IPS DF 6.9 (cell line): ENCODE data around the gene NCDN.

Experiments used
- DNase-seq: peaks from one replicate; pipeline ENCODE4 v3.0.0-alpha.2; 2013; ENCODE audit warnings: low read depth, low spot score
- H3K27ac ChIP-seq: one replicate; pipeline ENCODE4 v1.5.1; 2013; ENCODE audit warnings: low read length, control low read depth
- H3K27me3 ChIP-seq: 2 replicates; pipeline ENCODE4 v1.6.1; 2013; ENCODE audit warnings: mild to moderate bottlenecking, low read length; ENCODE audit not compliant: control insufficient read depth, insufficient read depth
- H3K36me3 ChIP-seq: 2 replicates; pipeline ENCODE4 v1.6.1; 2013; ENCODE audit warnings: low read length; ENCODE audit not compliant: control insufficient read depth, insufficient read depth
- H3K4me1 ChIP-seq: 2 replicates; pipeline ENCODE4 v1.6.1; 2013; ENCODE audit warnings: low read length; ENCODE audit not compliant: control insufficient read depth, insufficient read depth
- H3K4me3 ChIP-seq: 2 replicates; pipeline ENCODE4 v1.5.1; 2013; ENCODE audit warnings: mild to moderate bottlenecking, low read length
- H3K9me3 ChIP-seq: 2 replicates; pipeline ENCODE4 v1.6.1; 2013; ENCODE audit warnings: low read length, inconsistent platforms; ENCODE audit not compliant: control insufficient read depth, insufficient read depth
- WGBS: extraction: QIAGEN DNeasy Blood & Tissue Kit; methylation state at CpG from one replicate; pipeline ENCODE4 v1.1.7; 2013; ENCODE audit warnings: mixed read lengths, missing lambda C conversion rate; ENCODE audit not compliant: insufficient read length, insufficient coverage; 5-methylcytosine and 5-hydroxymethylcytosine counted together

NCDN gene

DNA sequence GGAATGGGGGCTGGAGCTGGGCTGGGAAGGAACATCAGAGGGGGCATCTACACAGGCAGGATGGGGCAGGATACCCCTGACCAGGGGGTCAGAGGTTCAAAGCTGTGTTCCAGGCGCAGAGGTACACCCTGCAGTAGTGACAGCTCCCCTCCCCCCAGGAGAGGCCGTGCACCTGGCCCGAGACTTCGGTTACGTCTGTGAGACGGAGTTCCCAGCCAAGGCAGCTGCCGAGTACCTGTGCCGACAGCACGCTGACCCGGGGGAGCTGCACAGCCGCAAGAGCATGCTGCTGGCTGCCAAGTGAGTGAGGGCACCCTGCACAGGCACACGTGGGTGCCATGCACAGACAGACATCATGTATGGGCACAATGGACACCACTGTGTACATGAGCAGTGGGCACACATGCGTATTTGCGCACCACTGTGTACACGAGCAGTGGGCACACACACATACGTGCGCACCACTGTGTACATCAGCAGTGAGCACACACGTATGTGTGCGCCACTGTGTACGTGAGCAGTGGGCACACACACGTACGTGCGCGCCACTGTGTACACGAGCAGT, 33.0 kb downstream of the NCDN start:
- WGBS, result no CpG with 5 or more reads among the region's 25 CpGs
- Histone ChIP-seq H3K4me1 (no peaks in the 10 kb centered on the region), H3K27ac (no peak overlapping the region), H3K9me3 (no peaks in the 10 kb centered on the region), H3K4me3 (no peak overlapping the region), H3K36me3 (no peaks in the 10 kb centered on the region), H3K27me3 (no peaks in the 10 kb centered on the region)
- DNase-seq, result no peak

DNA sequence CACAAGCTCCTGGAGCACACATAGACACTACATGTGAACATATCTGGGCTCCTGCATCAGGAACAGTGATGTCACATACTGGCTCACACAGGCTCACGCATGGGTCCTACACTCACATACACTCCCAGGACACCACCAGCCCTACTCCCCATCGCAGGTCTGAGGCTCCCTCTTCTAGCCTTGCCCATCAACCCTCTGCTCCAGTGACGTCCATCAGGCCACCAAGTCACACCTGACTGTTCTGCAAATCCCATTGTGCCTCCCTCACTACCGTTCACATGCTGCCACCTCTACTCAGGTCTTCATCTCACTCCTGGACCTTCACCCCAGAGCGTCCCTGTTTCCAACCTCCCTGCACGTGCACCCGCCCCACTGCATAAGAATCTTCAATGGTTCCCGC, 33.6 kb downstream of the NCDN start:
- Histone ChIP-seq H3K27me3 (no peaks in the 10 kb centered on the region), H3K27ac (no peak overlapping the region), H3K36me3 (no peaks in the 10 kb centered on the region), H3K4me1 (no peaks in the 10 kb centered on the region), H3K9me3 (no peaks in the 10 kb centered on the region), H3K4me3 (no peak overlapping the region)
- no CpG with 5 or more reads among the region's 8 CpGs for WGBS
- DNase-seq, result no peak

GRCh38 chr1:35592991-35593769, 35.6 kb downstream of the NCDN start:
- no peaks in the 10 kb centered on the region for H3K9me3 ChIP-seq
- no peak for DNase-seq
- no peaks in the 10 kb centered on the region for H3K4me1 ChIP-seq
- no CpG with 5 or more reads among the region's 8 CpGs for WGBS
- no peaks in the 10 kb centered on the region for H3K36me3 ChIP-seq
- H3K4me3 ChIP-seq, result no peak overlapping the region
- H3K27me3 ChIP-seq, result no peaks in the 10 kb centered on the region
- no peak overlapping the region for H3K27ac ChIP-seq

DNA sequence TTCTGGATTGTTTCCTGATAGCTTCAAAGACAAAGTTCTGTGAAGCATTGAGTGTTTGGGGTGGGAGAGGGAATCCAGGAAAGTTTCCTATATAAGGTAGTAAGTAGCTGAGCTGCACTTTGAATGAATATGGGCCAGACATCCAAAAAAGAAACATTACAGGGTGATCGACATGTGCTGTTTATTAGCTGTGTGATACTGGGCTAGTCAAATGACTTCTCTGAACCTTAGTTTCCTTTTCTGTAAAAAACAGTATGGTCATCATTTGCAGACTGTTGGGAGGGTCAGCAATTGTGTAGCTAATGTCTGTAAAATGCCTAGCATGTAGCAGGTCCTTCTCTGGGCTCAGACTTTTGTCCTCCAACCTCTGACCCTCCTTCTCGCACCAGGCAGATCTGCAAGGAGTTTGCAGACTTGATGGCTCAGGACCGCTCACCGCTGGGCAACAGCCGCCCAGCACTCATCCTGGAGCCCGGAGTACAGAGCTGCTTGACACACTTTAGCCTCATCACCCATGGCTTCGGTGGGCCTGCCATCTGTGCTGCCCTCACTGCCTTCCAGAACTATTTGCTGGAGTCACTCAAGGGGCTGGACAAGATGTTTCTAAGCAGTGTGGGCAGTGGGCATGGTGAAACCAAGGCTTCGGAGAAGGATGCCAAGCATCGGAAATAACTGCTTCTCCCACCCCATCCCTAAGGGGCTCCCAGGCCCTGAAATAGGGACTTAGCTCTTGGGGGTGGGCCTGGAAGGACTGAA, 36.6 kb downstream of the NCDN start:
- Histone ChIP-seq H3K9me3 (no peaks in the 10 kb centered on the region), H3K27me3 (no peaks in the 10 kb centered on the region), H3K4me3 (no peak overlapping the region), H3K4me1 (no peaks in the 10 kb centered on the region), H3K27ac (no peak overlapping the region), H3K36me3 (no peaks in the 10 kb centered on the region; the same call in 1 of the 2 replicates)
- no CpG with 5 or more reads among the region's 9 CpGs for WGBS
- DNase-seq, result no peak

- no CpG with 5 or more reads among the region's 7 CpGs for WGBS
- Histone ChIP-seq H3K27me3 (no peaks in the 10 kb centered on the region), H3K4me3 (no peak overlapping the region), H3K27ac (no peak overlapping the region), H3K4me1 (no peaks in the 10 kb centered on the region), H3K9me3 (no peaks in the 10 kb centered on the region), H3K36me3 (no peaks in the 10 kb centered on the region; the same call in 1 of the 2 replicates)
- DNase-seq, result no peak
Observed at GRCh38 chr1:35595684-35596083, 38.1 kb downstream of the NCDN start.

DNA sequence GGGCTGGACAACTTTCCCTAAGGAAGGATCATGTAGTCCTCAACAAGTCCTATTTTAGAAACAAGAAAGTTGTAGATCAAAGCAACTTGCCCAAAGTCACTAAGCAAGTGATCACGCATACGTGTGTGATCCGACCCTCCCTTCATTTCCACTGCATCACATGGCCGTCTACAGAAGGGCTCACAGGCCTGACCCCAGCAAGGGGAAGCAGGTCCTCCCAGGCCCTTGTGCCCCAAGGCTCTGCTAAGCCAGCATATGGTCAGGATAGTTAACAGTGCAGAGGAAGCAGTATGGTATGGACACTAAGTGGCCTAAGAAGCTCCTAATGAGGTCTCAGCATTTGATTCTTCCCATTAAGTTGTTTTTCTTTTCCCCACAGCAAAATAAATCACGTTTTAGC, 40.3 kb downstream of the NCDN start:
- Histone ChIP-seq H3K4me3 (no peak overlapping the region), H3K9me3 (no peaks in the 10 kb centered on the region), H3K27ac (no peak overlapping the region), H3K4me1 (no peaks in the 10 kb centered on the region), H3K27me3 (no peaks in the 10 kb centered on the region), H3K36me3 (peaks cover 3% of the 10 kb centered on the region; the same call in 1 of the 2 replicates)
- WGBS, result no CpG with 5 or more reads among the region's 5 CpGs
- DNase-seq, result no peak

GRCh38 chr1:35598895-35599294, 41.3 kb downstream of the NCDN start:
- peaks cover 6% of the 10 kb centered on the region; the same call in 1 of the 2 replicates for H3K36me3 ChIP-seq
- H3K4me3 ChIP-seq, result no peak overlapping the region
- no CpG with 5 or more reads among the region's 2 CpGs for WGBS

DNA sequence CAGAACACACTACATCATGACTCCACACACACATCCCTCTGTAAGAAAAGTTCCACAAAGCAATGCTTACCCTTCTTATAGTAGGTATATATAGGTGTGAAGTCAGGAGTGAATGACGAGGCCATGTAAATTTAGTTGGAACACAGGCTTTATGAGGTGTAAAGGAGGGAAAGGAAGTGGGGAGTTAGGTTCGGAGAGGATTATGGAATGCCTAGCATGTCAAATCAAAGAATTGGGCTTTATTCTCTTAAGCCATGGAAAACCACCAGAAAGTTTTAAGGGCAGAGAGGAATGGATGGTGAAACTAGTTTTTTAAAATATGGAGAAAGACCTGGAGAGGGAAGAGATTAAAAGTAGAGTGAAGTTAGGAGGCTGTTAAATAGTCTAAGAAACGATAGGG, 41.8 kb downstream of the NCDN start:
- H3K4me3 ChIP-seq, result no peak overlapping the region
- H3K27ac ChIP-seq, result no peak overlapping the region
- no peak for DNase-seq
- H3K27me3 ChIP-seq, result no peaks in the 10 kb centered on the region
- H3K4me1 ChIP-seq, result no peaks in the 10 kb centered on the region
- peaks cover 6% of the 10 kb centered on the region; the same call in 1 of the 2 replicates for H3K36me3 ChIP-seq
- H3K9me3 ChIP-seq, result no peaks in the 10 kb centered on the region
- WGBS, result 100% methylated on average over 3 of the region's 3 CpGs

More at GRCh38 chr1:35598895-35599294, 41.3 kb downstream of the NCDN start:
- DNase-seq, result no peak
- H3K9me3 ChIP-seq, result no peaks in the 10 kb centered on the region
- no peaks in the 10 kb centered on the region for H3K4me1 ChIP-seq
- no peak overlapping the region for H3K27ac ChIP-seq
- no peaks in the 10 kb centered on the region for H3K27me3 ChIP-seq

GRCh38 chr1:35600593-35600992, 43.0 kb downstream of the NCDN start:
- Histone ChIP-seq H3K4me1 (no peaks in the 10 kb centered on the region), H3K27me3 (no peaks in the 10 kb centered on the region), H3K36me3 (peaks cover 9% of the 10 kb centered on the region; the same call in 1 of the 2 replicates), H3K9me3 (no peaks in the 10 kb centered on the region), H3K4me3 (no peak overlapping the region), H3K27ac (no peak overlapping the region)
- no peak for DNase-seq
- WGBS, result no CpG with 5 or more reads among the region's 3 CpGs

- DNase-seq, result no peak
- peaks cover 9% of the 10 kb centered on the region; the same call in 1 of the 2 replicates for H3K36me3 ChIP-seq
- no peaks in the 10 kb centered on the region for H3K4me1 ChIP-seq
- H3K9me3 ChIP-seq, result no peaks in the 10 kb centered on the region
- H3K4me3 ChIP-seq, result no peak overlapping the region
- H3K27me3 ChIP-seq, result no peaks in the 10 kb centered on the region
- no peak overlapping the region for H3K27ac ChIP-seq
- WGBS, result no CpG with 5 or more reads among the region's 3 CpGs
Observed at GRCh38 chr1:35603468-35603867, 45.9 kb downstream of the NCDN start.
